ENCODE data around the gene SCFD2. TPM values are rescaled to one million over a fixed set of nuclear protein-coding genes. Genes with fewer than 3 reads are reported as not detected.
A peak's percentile ranks its signal among the peaks of the same experiment; 100 is the strongest.

SCFD2 gene
- total RNA-seq, 1 experiment from 2014 or later, result 12.4 TPM

DNA sequence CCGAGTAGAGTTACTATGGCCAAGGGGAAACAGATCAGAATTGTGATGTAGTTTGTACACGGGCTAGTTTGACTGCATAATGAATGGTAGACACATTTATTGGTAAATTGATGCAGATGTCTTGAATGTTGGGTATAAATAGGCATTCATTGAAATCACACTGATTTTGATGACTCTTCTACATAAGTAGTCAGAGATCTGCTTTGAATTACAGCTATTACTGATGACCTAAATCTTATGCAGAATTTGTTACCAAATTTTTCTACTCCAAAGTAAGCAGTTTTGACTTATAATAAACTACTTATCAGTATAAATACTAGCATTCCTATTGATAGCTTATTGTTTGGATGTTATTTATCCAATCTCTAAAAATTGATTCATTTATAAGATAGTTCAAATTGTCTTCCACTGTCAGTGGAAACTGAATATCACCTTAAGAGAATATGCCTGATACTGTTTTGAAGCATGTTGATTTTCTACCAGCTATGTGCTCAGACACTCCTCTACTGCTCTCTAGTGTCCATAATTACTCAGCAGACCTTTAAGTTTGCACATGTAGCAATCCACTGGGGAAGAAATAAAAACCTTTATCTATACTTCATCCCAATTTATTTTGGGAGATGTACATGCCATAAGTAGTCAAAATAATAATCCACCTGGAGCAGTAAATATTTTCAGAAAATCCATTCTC, 383.5 kb downstream of the SCFD2 start:
- Mint-ChIP-seq H3K9me3 (no peaks in the 10 kb centered on the region), H3K4me3 (no peak overlapping the region), H3K36me3 (no peaks in the 10 kb centered on the region), H3K27ac (no peak overlapping the region), H3K4me1 (peaks cover 26% of the 10 kb centered on the region), H3K27me3 (ENCODE audit: low read depth) (no peaks in the 10 kb centered on the region)
- TF ChIP-seq, protein P1, sequence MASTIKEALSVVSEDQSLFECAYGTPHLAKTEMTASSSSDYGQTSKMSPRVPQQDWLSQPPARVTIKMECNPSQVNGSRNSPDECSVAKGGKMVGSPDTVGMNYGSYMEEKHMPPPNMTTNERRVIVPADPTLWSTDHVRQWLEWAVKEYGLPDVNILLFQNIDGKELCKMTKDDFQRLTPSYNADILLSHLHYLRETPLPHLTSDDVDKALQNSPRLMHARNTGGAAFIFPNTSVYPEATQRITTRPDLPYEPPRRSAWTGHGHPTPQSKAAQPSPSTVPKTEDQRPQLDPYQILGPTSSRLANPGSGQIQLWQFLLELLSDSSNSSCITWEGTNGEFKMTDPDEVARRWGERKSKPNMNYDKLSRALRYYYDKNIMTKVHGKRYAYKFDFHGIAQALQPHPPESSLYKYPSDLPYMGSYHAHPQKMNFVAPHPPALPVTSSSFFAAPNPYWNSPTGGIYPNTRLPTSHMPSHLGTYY (CRISPR knock-in tag; IDR thresholded peaks at IDR 0.05), result no peak
- TF ChIP-seq ESRRA (CRISPR knock-in tag; IDR thresholded peaks at IDR 0.05; ENCODE audit: borderline replicate concordance), result no peak
- TF ChIP-seq ZNF416 (CRISPR knock-in tag; IDR thresholded peaks at IDR 0.05), result no peak
- no peak for TF ChIP-seq ZNF219 (CRISPR knock-in tag; IDR thresholded peaks at IDR 0.05; ENCODE audit: borderline replicate concordance)
- no peak for TF ChIP-seq NR2C2 (CRISPR knock-in tag; IDR thresholded peaks at IDR 0.05)
- TF ChIP-seq FOXK1 (CRISPR knock-in tag; IDR thresholded peaks at IDR 0.05), result no peak
- TF ChIP-seq SMAD4 (CRISPR knock-in tag; IDR thresholded peaks at IDR 0.05), result no peak
- TF ChIP-seq TEAD1 (CRISPR knock-in tag; IDR thresholded peaks at IDR 0.05), result no peak
- TF ChIP-seq MXD4 (CRISPR knock-in tag; IDR thresholded peaks at IDR 0.05; ENCODE audit: borderline replicate concordance), result no peak
- TF ChIP-seq, protein P2, sequence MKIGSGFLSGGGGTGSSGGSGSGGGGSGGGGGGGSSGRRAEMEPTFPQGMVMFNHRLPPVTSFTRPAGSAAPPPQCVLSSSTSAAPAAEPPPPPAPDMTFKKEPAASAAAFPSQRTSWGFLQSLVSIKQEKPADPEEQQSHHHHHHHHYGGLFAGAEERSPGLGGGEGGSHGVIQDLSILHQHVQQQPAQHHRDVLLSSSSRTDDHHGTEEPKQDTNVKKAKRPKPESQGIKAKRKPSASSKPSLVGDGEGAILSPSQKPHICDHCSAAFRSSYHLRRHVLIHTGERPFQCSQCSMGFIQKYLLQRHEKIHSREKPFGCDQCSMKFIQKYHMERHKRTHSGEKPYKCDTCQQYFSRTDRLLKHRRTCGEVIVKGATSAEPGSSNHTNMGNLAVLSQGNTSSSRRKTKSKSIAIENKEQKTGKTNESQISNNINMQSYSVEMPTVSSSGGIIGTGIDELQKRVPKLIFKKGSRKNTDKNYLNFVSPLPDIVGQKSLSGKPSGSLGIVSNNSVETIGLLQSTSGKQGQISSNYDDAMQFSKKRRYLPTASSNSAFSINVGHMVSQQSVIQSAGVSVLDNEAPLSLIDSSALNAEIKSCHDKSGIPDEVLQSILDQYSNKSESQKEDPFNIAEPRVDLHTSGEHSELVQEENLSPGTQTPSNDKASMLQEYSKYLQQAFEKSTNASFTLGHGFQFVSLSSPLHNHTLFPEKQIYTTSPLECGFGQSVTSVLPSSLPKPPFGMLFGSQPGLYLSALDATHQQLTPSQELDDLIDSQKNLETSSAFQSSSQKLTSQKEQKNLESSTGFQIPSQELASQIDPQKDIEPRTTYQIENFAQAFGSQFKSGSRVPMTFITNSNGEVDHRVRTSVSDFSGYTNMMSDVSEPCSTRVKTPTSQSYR (CRISPR knock-in tag; IDR thresholded peaks at IDR 0.05), result no peak
- TF ChIP-seq ATF1 (CRISPR knock-in tag; IDR thresholded peaks at IDR 0.05), result no peak
- TF ChIP-seq, protein P3, sequence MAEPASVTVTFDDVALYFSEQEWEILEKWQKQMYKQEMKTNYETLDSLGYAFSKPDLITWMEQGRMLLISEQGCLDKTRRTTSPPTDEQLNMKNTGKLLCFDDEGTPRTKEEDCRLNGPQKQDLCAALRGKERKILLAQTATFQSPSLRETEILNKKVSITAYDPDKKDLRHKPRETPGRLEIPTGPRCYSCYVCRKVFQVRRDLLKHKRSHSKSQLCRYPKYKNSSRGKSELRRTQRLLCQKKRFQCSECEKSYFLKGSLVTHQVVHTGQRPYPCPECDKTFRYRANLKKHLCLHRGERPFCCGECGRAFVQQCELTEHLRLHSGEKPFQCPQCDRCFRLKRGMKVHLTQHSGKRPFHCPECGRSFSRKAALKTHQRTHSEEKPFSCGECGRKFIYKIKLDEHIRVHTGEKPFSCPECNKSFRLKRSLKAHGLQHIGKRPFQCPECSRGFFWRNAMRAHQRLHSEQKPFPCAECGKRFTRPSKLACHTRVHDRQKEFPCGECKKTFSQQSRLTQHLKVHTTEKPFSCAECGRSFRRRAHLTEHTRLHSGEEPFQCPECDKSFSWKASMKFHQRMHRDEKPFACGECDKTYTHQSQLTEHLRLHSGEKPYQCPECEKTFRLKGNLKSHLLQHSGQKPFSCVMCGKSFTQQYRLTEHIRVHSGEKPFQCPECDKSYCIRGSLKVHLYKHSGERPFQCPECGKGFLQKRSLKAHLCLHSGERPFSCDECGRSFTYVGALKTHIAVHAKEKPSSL (CRISPR knock-in tag; conservative IDR thresholded peaks at IDR 0.05), result no peak
- TF ChIP-seq, protein P4, sequence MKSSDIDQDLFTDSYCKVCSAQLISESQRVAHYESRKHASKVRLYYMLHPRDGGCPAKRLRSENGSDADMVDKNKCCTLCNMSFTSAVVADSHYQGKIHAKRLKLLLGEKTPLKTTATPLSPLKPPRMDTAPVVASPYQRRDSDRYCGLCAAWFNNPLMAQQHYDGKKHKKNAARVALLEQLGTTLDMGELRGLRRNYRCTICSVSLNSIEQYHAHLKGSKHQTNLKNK (CRISPR knock-in tag; IDR thresholded peaks at IDR 0.05), result no peak
- TF ChIP-seq, protein P5, sequence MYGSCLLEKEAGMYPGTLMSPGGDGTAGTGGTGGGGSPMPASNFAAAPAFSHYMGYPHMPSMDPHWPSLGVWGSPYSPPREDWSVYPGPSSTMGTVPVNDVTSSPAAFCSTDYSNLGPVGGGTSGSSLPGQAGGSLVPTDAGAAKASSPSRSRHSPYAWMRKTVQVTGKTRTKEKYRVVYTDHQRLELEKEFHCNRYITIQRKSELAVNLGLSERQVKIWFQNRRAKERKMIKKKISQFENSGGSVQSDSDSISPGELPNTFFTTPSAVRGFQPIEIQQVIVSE (CRISPR knock-in tag; IDR thresholded peaks at IDR 0.05; ENCODE audit: borderline replicate concordance), result no peak
- TF ChIP-seq PRRX2 (CRISPR knock-in tag; IDR thresholded peaks at IDR 0.05), result no peak
- TF ChIP-seq ZBTB21 (CRISPR knock-in tag; IDR thresholded peaks at IDR 0.05; ENCODE audit: borderline replicate concordance), result no peak
- no peak for TF ChIP-seq ZNF263 (CRISPR knock-in tag; IDR thresholded peaks at IDR 0.05; ENCODE audit: low read depth)
- POLR2A ChIA-PET, result no interaction called here
- no peak for DNase-seq (ENCODE audit: low spot score)
- CTCF ChIA-PET, result interaction anchor here (0.5 to 2.9 kb wide), 26 partner anchors 23 to 748 kb away, joined by 3 to 23 read pairs (median 4); no protein-coding TSS in a partner anchor
- ATAC-seq, result peak; percentile 64

All from WTC11 (cell line).